ENCODE measurements around the gene STRIP1. TPM values are rescaled to one million over a fixed set of nuclear protein-coding genes. Genes with fewer than 3 reads are reported as not detected.

STRIP1 gene
- total RNA-seq, 1 donor from 2014 or later: 43.7 TPM

- Mint-ChIP-seq H3K4me1 (ENCODE audit: low read depth) (peaks cover 10% of the 10 kb centered on the region), H3K9me3 (no peaks in the 10 kb centered on the region), H3K27ac (no peak overlapping the region), H3K4me3 (no peak overlapping the region), H3K27me3 (ENCODE audit: insufficient read depth) (no peaks in the 10 kb centered on the region), H3K36me3 (ENCODE audit: low read depth) (peaks cover 5% of the 10 kb centered on the region)
- intact Hi-C loops (cut with micrococcal nuclease): no loop called here
- no peak for DNase-seq (ENCODE audit: low spot score)
Observed at GRCh38 chr1:109997867-109998229, 36.6 kb upstream of the STRIP1 start.

GRCh38 chr1:110002695-110003094 is 31.7 kb upstream of the STRIP1 start:
- H3K36me3 Mint-ChIP-seq (ENCODE audit: low read depth): peaks cover 10% of the 10 kb centered on the region
- intact Hi-C loops (cut with micrococcal nuclease): no loop called here
- H3K9me3 Mint-ChIP-seq: no peaks in the 10 kb centered on the region
- H3K27me3 Mint-ChIP-seq (ENCODE audit: insufficient read depth): no peaks in the 10 kb centered on the region
- H3K27ac Mint-ChIP-seq: no peak overlapping the region
- DNase-seq (ENCODE audit: low spot score): no peak
- peaks cover 35% of the 10 kb centered on the region for H3K4me1 Mint-ChIP-seq (ENCODE audit: low read depth)
- no peak overlapping the region for H3K4me3 Mint-ChIP-seq

- Mint-ChIP-seq H3K4me1 (ENCODE audit: low read depth) (peaks cover 35% of the 10 kb centered on the region), H3K27ac (peak overlapping the region; percentile 71), H3K36me3 (ENCODE audit: low read depth) (peaks cover 12% of the 10 kb centered on the region), H3K9me3 (no peaks in the 10 kb centered on the region), H3K27me3 (ENCODE audit: insufficient read depth) (no peaks in the 10 kb centered on the region), H3K4me3 (peak overlapping the region; percentile 10)
- DNase-seq (ENCODE audit: low spot score): no peak
- intact Hi-C loops (cut with micrococcal nuclease): no loop called here
Observed at GRCh38 chr1:110003747-110004428, 30.5 kb upstream of the STRIP1 start.

DNA sequence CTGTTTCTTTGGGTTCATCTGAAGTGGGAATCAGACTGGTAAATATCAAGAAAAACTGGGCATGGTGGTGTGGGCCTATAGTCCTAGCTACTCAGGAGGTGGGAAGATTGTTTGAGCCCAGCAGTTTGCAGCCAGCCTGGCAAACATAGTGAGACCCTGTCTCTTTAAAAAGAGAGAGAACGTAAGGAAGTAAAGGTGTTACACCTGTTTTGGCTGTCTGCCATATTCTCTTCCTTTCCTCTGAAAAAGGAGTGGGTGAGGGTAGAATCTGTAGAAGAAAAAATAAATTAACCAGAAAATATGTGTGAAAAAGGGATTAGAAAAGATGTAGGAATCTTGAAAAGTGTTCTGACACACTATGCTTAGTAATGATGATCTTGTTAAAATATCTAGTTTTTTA is 29.8 kb upstream of the STRIP1 start:
- Mint-ChIP-seq H3K9me3 (no peaks in the 10 kb centered on the region), H3K4me1 (ENCODE audit: low read depth) (peaks cover 35% of the 10 kb centered on the region), H3K27ac (no peak overlapping the region), H3K4me3 (no peak overlapping the region), H3K27me3 (ENCODE audit: insufficient read depth) (no peaks in the 10 kb centered on the region), H3K36me3 (ENCODE audit: low read depth) (peaks cover 17% of the 10 kb centered on the region)
- no peak for DNase-seq (ENCODE audit: low spot score)
- intact Hi-C loops (cut with micrococcal nuclease): no loop called here

DNA sequence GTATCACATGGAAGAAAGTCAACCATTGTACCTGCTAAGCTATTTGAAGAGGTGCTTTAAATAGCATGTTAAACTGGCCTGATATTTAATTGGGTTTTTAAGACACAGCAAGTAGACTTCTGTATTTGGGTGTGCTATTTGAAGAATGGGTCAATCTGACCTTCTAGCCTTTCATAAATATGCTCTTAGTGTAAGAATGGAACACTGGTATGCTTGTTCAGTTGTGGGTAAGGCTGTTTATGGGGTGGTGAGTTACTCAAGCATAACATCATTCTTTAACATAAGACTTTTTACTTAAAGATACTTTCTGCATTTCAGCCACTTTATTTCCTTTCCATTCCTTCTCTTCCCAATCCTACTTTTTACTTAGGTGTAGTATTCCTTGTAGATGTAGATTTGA is 28.5 kb upstream of the STRIP1 start:
- no peak overlapping the region for H3K27ac Mint-ChIP-seq
- H3K27me3 Mint-ChIP-seq (ENCODE audit: insufficient read depth): no peaks in the 10 kb centered on the region
- no peaks in the 10 kb centered on the region for H3K9me3 Mint-ChIP-seq
- peaks cover 24% of the 10 kb centered on the region for H3K36me3 Mint-ChIP-seq (ENCODE audit: low read depth)
- intact Hi-C loops (cut with micrococcal nuclease): no loop called here
- no peak overlapping the region for H3K4me3 Mint-ChIP-seq
- peaks cover 35% of the 10 kb centered on the region for H3K4me1 Mint-ChIP-seq (ENCODE audit: low read depth)
- DNase-seq (ENCODE audit: low spot score): no peak

DNA sequence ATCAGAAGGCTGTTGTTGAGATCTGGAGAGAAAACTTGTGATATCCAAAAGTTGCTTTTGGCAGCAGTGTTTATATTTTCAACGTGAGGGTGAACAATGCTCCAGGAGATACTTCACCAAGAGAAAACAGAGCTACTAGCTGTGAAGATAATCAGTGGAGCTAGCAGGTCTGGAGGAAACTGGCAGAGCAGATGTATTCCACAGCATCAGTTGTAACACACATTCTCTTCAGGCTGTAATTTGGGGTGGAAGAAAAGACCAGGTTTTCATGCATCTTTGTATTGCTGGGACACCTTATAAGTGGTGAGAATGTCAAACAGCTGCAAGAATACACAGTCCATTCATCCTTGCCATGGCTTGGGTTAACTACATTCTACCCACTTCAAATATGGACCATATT is 27.9 kb upstream of the STRIP1 start:
- no peak for DNase-seq (ENCODE audit: low spot score)
- Mint-ChIP-seq H3K4me3 (no peak overlapping the region), H3K4me1 (ENCODE audit: low read depth) (peaks cover 38% of the 10 kb centered on the region), H3K27me3 (ENCODE audit: insufficient read depth) (no peaks in the 10 kb centered on the region), H3K36me3 (ENCODE audit: low read depth) (peaks cover 26% of the 10 kb centered on the region), H3K9me3 (no peaks in the 10 kb centered on the region), H3K27ac (no peak overlapping the region)
- intact Hi-C loops (cut with micrococcal nuclease): no loop called here

- H3K9me3 Mint-ChIP-seq: no peaks in the 10 kb centered on the region
- peaks cover 40% of the 10 kb centered on the region for H3K4me1 Mint-ChIP-seq (ENCODE audit: low read depth)
- intact Hi-C loops (cut with micrococcal nuclease): no loop called here
- H3K27ac Mint-ChIP-seq: no peak overlapping the region
- H3K36me3 Mint-ChIP-seq (ENCODE audit: low read depth): peaks cover 32% of the 10 kb centered on the region
- no peak overlapping the region for H3K4me3 Mint-ChIP-seq
- no peak for DNase-seq (ENCODE audit: low spot score)
- no peaks in the 10 kb centered on the region for H3K27me3 Mint-ChIP-seq (ENCODE audit: insufficient read depth)
Observed at GRCh38 chr1:110007046-110007830, 27.2 kb upstream of the STRIP1 start.

DNA sequence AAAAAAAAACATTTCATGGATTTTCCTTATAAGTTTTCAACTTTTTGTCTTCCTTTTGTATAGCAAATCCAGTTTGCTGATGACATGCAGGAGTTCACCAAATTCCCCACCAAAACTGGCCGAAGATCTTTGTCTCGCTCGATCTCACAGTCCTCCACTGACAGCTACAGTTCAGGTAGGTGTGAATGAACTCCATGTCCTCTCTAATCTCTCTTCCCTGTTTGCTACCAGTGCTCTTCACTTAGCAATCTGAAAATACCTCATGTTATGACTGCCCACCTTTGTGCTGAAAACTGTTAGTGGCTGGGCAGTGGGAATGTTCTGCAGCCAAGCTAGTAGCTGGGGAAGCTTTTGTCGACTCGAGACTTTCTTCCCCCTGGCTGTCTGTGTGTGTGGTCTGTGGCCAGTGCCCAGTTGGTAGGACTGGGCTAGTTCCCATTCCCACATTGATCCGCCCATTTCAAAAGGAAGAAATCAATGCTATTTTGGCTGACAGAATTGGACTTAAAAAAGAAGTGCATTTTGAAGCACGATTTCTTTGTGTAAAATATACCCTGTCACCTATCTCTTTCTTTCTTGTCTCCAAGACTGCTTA is 25.4 kb upstream of the STRIP1 start:
- no peak for DNase-seq (ENCODE audit: low spot score)
- intact Hi-C loops (cut with micrococcal nuclease): no loop called here
- Mint-ChIP-seq H3K4me1 (ENCODE audit: low read depth) (peaks cover 22% of the 10 kb centered on the region), H3K27me3 (ENCODE audit: insufficient read depth) (no peaks in the 10 kb centered on the region), H3K36me3 (ENCODE audit: low read depth) (peaks cover 37% of the 10 kb centered on the region), H3K9me3 (no peaks in the 10 kb centered on the region), H3K4me3 (no peak overlapping the region), H3K27ac (no peak overlapping the region)

- H3K36me3 Mint-ChIP-seq (ENCODE audit: low read depth): peaks cover 50% of the 10 kb centered on the region
Observed at GRCh38 chr1:110011527-110012041, 22.8 kb upstream of the STRIP1 start.

DNA sequence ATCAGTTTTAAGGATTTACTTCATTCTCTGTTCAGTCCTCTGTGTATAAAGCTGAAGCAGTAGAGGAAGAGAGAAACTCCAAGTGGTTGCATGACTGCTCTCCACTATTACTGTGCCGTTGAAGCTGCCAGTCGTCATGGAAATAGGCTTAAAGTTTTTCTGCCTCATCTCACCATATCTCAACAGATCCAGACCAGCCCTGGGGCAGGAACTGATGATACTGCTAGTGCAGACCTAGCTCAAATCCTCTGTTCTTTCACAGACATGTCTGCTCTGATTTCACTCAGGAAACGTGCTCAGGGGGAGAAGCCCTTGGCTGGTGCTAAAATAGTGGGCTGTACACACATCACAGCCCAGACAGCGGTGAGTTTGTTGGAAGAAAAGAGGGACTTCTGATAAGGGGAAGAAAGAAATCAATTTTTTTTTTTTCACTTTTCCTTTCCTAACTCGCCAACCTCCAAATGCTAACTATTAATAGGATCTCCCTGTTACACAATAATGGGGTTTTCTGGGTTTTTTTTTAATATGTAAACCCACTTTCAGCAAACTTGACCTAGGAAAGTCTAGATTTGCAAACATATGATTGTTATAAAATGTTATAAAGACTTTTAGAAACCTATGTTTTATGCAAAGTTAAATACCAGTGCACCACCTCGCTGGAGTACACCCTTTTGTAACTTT is 22.2 kb upstream of the STRIP1 start:
- Mint-ChIP-seq H3K9me3 (no peaks in the 10 kb centered on the region), H3K27ac (no peak overlapping the region), H3K27me3 (ENCODE audit: insufficient read depth) (no peaks in the 10 kb centered on the region), H3K4me1 (ENCODE audit: low read depth) (peaks cover 5% of the 10 kb centered on the region), H3K4me3 (no peak overlapping the region), H3K36me3 (ENCODE audit: low read depth) (peaks cover 56% of the 10 kb centered on the region)
- no peak for DNase-seq (ENCODE audit: low spot score)
- intact Hi-C loops (cut with micrococcal nuclease): no loop called here

More at GRCh38 chr1:110011527-110012041, 22.8 kb upstream of the STRIP1 start:
- Mint-ChIP-seq H3K27ac (no peak overlapping the region), H3K27me3 (ENCODE audit: insufficient read depth) (no peaks in the 10 kb centered on the region), H3K4me1 (ENCODE audit: low read depth) (peaks cover 5% of the 10 kb centered on the region), H3K9me3 (no peaks in the 10 kb centered on the region), H3K4me3 (no peak overlapping the region)
- DNase-seq (ENCODE audit: low spot score): peak; percentile 35
- intact Hi-C loops (cut with micrococcal nuclease): loop anchor here (1.0 kb wide), 4 partner anchors 23 to 368 kb away; partner anchors contain the start of genes AHCYL1 and STRIP1

DNA sequence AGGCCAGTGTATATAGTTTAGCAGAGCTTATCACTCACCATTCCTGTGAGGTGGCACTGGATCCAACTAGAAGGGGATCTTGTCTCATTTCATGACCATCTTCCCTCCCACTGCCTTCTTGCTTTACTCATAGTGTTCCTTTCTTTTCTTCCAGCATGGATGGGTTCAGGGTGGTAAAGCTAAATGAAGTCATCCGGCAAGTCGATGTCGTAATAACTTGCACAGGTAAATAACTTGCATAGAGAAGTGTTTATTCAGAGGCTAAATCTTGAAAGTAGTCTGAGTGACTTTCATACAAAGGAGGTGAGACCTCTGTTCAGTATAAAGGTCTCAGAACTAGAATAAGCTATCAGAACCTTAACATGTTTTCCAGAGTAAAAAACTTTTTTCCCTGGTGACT is 16.6 kb upstream of the STRIP1 start:
- H3K9me3 Mint-ChIP-seq: no peaks in the 10 kb centered on the region
- H3K36me3 Mint-ChIP-seq (ENCODE audit: low read depth): peaks cover 62% of the 10 kb centered on the region
- no peaks in the 10 kb centered on the region for H3K27me3 Mint-ChIP-seq (ENCODE audit: insufficient read depth)
- no peak overlapping the region for H3K27ac Mint-ChIP-seq
- H3K4me3 Mint-ChIP-seq: no peak overlapping the region
- no peaks in the 10 kb centered on the region for H3K4me1 Mint-ChIP-seq (ENCODE audit: low read depth)
- intact Hi-C loops (cut with micrococcal nuclease): no loop called here
- no peak for DNase-seq (ENCODE audit: low spot score)

DNA sequence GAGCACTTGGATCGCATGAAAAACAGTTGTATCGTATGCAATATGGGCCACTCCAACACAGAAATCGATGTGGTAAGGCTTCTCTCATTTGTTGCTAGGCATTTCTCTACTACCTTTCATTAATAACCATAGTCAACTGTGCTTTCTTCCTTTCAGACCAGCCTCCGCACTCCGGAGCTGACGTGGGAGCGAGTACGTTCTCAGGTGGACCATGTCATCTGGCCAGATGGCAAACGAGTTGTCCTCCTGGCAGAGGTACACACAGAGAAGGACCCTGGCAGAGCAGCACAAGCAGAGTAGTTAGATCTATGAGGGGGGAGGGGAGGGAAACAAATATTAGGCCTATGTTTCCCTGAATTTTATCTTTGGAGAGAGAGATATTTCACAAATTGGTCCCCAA is 16.0 kb upstream of the STRIP1 start:
- no peak overlapping the region for H3K4me3 Mint-ChIP-seq
- no peaks in the 10 kb centered on the region for H3K4me1 Mint-ChIP-seq (ENCODE audit: low read depth)
- no peak for DNase-seq (ENCODE audit: low spot score)
- peaks cover 62% of the 10 kb centered on the region for H3K36me3 Mint-ChIP-seq (ENCODE audit: low read depth)
- H3K27ac Mint-ChIP-seq: no peak overlapping the region
- intact Hi-C loops (cut with micrococcal nuclease): no loop called here
- no peaks in the 10 kb centered on the region for H3K27me3 Mint-ChIP-seq (ENCODE audit: insufficient read depth)
- H3K9me3 Mint-ChIP-seq: no peaks in the 10 kb centered on the region

Measured in activated T-helper 1 cell treated with anti-CD3 and anti-CD28 coated beads, Interleukin-12 subunit alpha, Interleukin-12 subunit beta, Interleukin-2, Interleukin-4 antibody, amounts not matched to agents 30 ng/mL and 10 ng/mL and 1 ng/mL, durations not matched to agents 14 hours and 24 hours and 36 hours (primary cell).